Esophagus (tissue), 2 donors: ENCODE measurements around the gene TDRD10. TPM values are rescaled to one million over a fixed set of nuclear protein-coding genes. Genes with fewer than 3 reads are reported as not detected.

Source experiments
- H3K27ac ChIP-seq, 2 donors: one replicate each; pipeline ENCODE4 v1.5.1; 2013; ENCODE audit warnings: low read depth in 2 of 2, mild to moderate bottlenecking in 2 of 2, inconsistent platforms in 1 of 2, low read length in 1 of 2, moderate library complexity in 1 of 2
- H3K27me3 ChIP-seq, 2 donors: one replicate each; pipeline ENCODE4 v1.6.1; 2013; ENCODE audit warnings: low read length in 2 of 2, control low read depth in 1 of 2, mild to moderate bottlenecking in 1 of 2; ENCODE audit not compliant: insufficient read depth in 2 of 2, control insufficient read depth in 1 of 2
- H3K36me3 ChIP-seq, 2 donors: one replicate each; pipeline ENCODE4 v1.6.1; 2013; ENCODE audit warnings: low read length in 1 of 2; ENCODE audit not compliant: control insufficient read depth in 2 of 2, insufficient read depth in 2 of 2
- H3K4me1 ChIP-seq, 2 donors: one replicate each; pipeline ENCODE4 v1.6.1; 2013; ENCODE audit warnings: low read length in 1 of 2; ENCODE audit not compliant: control insufficient read depth in 2 of 2, insufficient read depth in 2 of 2
- H3K4me3 ChIP-seq, 2 donors: one replicate each; pipeline ENCODE4 v1.5.1; 2013; ENCODE audit warnings: low read length in 2 of 2, mild to moderate bottlenecking in 2 of 2, low read depth in 1 of 2, moderate library complexity in 1 of 2
- H3K9me3 ChIP-seq, 2 donors: one replicate each; pipeline ENCODE4 v1.6.1; 2013; ENCODE audit warnings: mild to moderate bottlenecking in 2 of 2, low read depth in 1 of 2, low read length in 1 of 2, moderate library complexity in 1 of 2; ENCODE audit not compliant: control insufficient read depth in 2 of 2, insufficient read depth in 1 of 2
- WGBS, 2 donors: extraction: QIAGEN DNeasy Blood & Tissue Kit; methylation state at CpG; one replicate each; pipeline ENCODE4 v1.1.7; 2013; 5-methylcytosine and 5-hydroxymethylcytosine counted together
- polyA plus RNA-seq, 2 donors: library from polyadenylated mRNA; stranded (reverse); fragments of 200-250 nt; gene quantifications; one replicate each; pipeline ENCODE4 v1.2.3, GENCODE V29; 2013
- donor health status: healthy with polysubstance abuse.
- donor health status: Bipolar disorder and iron deficiency.

TDRD10 gene
- polyA plus RNA-seq, 2 donors: 1.3 to 1.7 TPM

DNA sequence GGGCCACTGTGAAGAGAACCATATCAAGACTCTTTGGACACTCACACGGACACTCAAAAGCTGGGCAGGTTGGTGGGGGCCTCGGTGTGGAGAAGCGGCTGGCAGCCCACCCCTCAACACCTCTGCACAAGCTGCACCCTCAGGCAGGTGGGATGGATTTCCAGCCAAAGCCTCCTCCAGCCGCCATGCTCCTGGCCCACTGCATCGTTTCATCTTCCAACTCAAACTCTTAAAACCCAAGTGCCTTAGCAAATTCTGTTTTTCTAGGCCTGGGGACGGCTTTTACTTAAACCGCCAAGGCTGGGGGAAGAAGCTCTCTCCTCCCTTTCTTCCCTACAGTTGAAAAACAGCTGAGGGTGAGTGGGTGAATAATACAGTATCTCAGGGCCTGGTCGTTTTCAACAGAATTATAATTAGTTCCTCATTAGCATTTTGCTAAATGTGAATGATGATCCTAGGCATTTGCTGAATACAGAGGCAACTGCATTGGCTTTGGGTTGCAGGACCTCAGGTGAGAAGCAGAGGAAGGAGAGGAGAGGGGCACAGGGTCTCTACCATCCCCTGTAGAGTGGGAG, 36.3 kb upstream of the TDRD10 start:
- Histone ChIP-seq H3K27me3 (no peaks in the 10 kb centered on the region), H3K36me3 (peaks cover 0 to 7% of the 10 kb centered on the region in 2 donors), H3K4me1 (no peaks in the 10 kb centered on the region), H3K4me3 (no peak overlapping the region), H3K9me3 (no peaks in the 10 kb centered on the region), H3K27ac (peak overlapping the region in 1 of 2 donors; percentile 33)
- WGBS, 2 donors: 81 to 82% methylated on average over 8 of the region's 8 CpGs

GRCh38 chr1:154466206-154466605, 35.8 kb upstream of the TDRD10 start:
- Histone ChIP-seq H3K27ac (peak overlapping the region in 1 of 2 donors; percentile 11), H3K36me3 (peaks cover 0 to 7% of the 10 kb centered on the region in 2 donors), H3K9me3 (no peaks in the 10 kb centered on the region), H3K27me3 (no peaks in the 10 kb centered on the region), H3K4me3 (no peak overlapping the region), H3K4me1 (no peaks in the 10 kb centered on the region)
- 62 to 65% methylated on average over 3 of the region's 3 CpGs for WGBS, 2 donors

DNA sequence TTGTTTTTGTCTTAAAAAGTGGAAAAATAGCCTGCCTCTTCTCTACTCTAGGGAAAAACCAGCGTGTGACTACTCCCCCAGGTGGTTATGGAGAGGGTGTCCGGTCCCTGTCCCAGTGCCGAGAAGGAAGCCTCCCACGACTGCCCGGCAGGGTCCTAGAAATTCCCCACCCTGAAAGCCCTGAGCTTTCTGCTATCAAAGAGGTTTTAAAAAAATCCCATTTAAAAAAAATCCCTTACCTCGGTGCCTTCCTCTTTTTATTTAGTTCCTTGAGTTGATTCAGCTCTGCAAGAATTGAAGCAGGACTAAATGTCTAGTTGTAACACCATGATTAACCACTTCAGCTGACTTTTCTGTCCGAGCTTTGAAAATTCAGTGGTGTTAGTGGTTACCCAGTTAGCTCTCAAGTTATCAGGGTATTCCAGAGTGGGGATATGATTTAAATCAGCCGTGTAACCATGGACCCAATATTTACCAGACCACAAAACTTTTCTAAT, 35.0 kb upstream of the TDRD10 start:
- H3K4me3 ChIP-seq: no peak overlapping the region
- no peaks in the 10 kb centered on the region for H3K9me3 ChIP-seq
- peaks cover 0 to 7% of the 10 kb centered on the region in 2 donors for H3K36me3 ChIP-seq
- no peaks in the 10 kb centered on the region for H3K4me1 ChIP-seq
- H3K27ac ChIP-seq: no peak overlapping the region
- no peaks in the 10 kb centered on the region for H3K27me3 ChIP-seq
- 57 to 61% methylated on average over 8 of the region's 8 CpGs for WGBS, 2 donors

DNA sequence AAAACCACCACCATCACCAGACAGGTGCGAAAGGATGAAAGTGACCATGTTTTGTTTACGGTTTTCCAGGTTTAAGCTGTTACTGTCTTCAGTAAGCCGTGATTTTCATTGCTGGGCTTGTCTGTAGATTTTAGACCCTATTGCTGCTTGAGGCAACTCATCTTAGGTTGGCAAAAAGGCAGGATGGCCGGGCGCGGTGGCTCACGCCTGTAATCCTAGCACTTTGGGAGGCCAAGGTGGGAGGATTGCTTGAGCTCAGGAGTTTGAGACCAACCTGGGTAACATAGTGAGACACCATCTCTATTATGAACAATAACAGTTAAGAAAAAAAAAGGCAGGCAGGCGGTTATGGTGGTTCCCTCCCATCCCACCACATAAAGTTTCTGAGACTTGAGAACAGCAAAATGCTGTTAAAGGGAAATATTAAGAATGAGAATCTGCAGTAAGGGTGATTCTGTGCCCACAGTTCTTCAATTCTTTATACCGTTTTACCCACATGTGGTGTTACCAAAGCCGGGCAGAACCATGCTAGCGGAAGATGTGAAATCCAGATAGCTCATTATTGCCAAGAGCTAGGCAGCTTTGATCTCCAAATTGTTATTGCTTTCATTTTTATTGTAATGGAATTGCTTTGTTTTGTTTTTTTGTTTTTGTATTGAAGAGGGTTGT, 34.5 kb upstream of the TDRD10 start:
- Histone ChIP-seq H3K27me3 (no peaks in the 10 kb centered on the region), H3K27ac (no peak overlapping the region), H3K4me3 (no peak overlapping the region), H3K36me3 (peaks cover 0 to 7% of the 10 kb centered on the region in 2 donors), H3K9me3 (no peaks in the 10 kb centered on the region), H3K4me1 (no peaks in the 10 kb centered on the region)
- 88% methylated on average over 11 of the region's 11 CpGs for WGBS, 2 donors

DNA sequence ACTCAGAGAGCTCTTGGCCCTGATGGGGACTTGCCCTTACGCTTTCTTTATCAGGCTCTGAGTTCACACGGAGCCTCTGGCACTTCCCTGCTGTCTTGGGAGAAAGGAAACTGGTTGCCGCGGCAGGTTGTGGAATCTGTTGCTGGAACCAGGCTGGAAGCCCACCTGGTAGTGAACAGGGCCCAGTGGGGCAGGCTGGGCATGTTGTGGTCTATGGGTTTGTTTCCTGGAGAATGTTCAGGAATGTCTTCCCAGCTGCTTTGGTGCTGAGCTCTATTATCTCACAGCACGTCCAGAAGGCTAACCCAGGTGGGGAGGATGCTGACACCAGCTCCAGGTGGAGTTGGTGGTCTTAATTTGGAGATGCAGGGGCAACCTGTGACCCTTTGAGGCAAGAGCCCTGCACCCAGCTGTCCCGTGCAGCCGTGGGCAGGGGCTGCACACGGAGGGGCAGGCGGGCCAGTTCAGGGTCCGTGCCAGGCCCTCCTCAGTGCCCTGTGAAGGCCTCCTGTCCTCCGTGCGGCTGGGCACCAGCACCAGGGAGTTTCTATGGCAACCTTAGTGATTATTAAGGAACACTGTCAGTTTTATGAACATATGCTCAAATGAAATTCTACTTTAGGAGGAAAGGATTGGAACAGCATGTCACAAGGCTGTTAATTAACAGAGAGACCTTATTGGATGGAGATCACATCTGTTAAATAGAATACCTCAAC, 33.3 kb upstream of the TDRD10 start:
- 73 to 76% methylated on average over 12 of the region's 12 CpGs for WGBS, 2 donors
- H3K27me3 ChIP-seq: no peaks in the 10 kb centered on the region
- no peaks in the 10 kb centered on the region for H3K9me3 ChIP-seq
- peaks cover 0 to 7% of the 10 kb centered on the region in 2 donors for H3K36me3 ChIP-seq
- H3K4me1 ChIP-seq: no peaks in the 10 kb centered on the region
- H3K4me3 ChIP-seq: no peak overlapping the region
- H3K27ac ChIP-seq: no peak overlapping the region

- Histone ChIP-seq H3K27me3 (no peaks in the 10 kb centered on the region), H3K27ac (no peak overlapping the region), H3K36me3 (peaks cover 0 to 5% of the 10 kb centered on the region in 2 donors), H3K4me1 (no peaks in the 10 kb centered on the region), H3K9me3 (no peaks in the 10 kb centered on the region), H3K4me3 (no peak overlapping the region)
- WGBS, 2 donors: 88% methylated on average over 10 of the region's 10 CpGs
Observed at GRCh38 chr1:154469844-154470560, 32.0 kb upstream of the TDRD10 start.

DNA sequence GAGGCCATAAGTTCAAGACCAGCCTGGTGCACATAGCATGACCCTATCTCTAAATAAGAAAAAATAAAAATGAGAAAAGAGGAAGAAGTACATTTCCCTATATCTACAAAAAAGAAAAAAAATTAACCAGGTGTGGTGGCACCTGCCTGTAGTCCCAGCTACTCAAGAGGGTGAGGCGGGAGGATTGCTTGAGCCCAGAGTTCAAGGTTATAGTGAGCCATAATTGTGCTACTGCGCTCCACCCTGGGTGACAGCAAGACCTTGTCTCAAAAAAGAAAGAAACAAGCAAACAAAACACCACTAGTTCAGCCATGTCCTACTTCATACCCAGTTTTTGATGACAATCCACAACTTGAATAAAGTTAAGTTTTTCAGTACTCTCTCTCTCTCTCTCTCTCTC, 30.7 kb upstream of the TDRD10 start:
- no peaks in the 10 kb centered on the region for H3K9me3 ChIP-seq
- no peak overlapping the region for H3K4me3 ChIP-seq
- no peak overlapping the region for H3K27ac ChIP-seq
- peaks cover 0 to 2% of the 10 kb centered on the region in 2 donors for H3K36me3 ChIP-seq
- H3K27me3 ChIP-seq: no peaks in the 10 kb centered on the region
- no peaks in the 10 kb centered on the region for H3K4me1 ChIP-seq
- 78 to 95% methylated on average over 2 of the region's 2 CpGs for WGBS, 2 donors

DNA sequence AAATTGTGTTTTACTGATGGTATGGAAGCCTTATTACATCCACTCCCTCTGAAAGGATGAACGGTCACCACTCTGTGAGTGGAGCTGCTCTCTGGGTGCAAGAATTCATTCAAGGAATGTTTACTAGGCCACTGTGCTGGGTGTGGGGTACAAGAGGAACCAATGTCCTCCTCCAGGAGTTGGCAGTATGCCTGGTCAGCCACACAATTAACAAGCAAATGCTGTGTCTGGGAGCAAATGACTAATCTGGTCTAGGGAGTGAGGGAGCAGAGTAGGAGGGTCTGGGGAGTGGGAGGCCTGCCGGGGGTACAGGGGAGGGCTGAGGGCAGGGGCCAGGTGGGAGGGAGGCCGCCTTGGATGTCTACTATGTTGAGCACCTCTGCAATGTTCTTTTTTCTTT, 27.2 kb upstream of the TDRD10 start:
- Histone ChIP-seq H3K36me3 (no peaks in the 10 kb centered on the region), H3K4me3 (no peak overlapping the region)

GRCh38 chr1:154476791-154477190, 25.2 kb upstream of the TDRD10 start:
- Histone ChIP-seq H3K9me3 (no peaks in the 10 kb centered on the region), H3K27me3 (no peaks in the 10 kb centered on the region), H3K4me1 (no peaks in the 10 kb centered on the region), H3K4me3 (no peak overlapping the region), H3K27ac (no peak overlapping the region), H3K36me3 (no peaks in the 10 kb centered on the region)
- 97 to 100% methylated on average over 1 of the region's 1 CpG for WGBS, 2 donors

More for the DNA sequence above, 27.2 kb upstream of the TDRD10 start:
- Histone ChIP-seq H3K9me3 (no peaks in the 10 kb centered on the region), H3K27me3 (no peaks in the 10 kb centered on the region), H3K27ac (no peak overlapping the region), H3K4me1 (no peaks in the 10 kb centered on the region)
- 57 to 65% methylated on average over 3 of the region's 3 CpGs for WGBS, 2 donors
